DMS114 treated with DMSO at 0.1 percent for 48 hours (cell line): Measurements from ENCODE around the gene TWIST2.

Source experiments
- DNase-seq: peaks from one replicate; lab custom pipeline; 2025; ENCODE audit not compliant: unreplicated experiment; lab: John Stamatoyannopoulos, UW

Gene TWIST2

DNA sequence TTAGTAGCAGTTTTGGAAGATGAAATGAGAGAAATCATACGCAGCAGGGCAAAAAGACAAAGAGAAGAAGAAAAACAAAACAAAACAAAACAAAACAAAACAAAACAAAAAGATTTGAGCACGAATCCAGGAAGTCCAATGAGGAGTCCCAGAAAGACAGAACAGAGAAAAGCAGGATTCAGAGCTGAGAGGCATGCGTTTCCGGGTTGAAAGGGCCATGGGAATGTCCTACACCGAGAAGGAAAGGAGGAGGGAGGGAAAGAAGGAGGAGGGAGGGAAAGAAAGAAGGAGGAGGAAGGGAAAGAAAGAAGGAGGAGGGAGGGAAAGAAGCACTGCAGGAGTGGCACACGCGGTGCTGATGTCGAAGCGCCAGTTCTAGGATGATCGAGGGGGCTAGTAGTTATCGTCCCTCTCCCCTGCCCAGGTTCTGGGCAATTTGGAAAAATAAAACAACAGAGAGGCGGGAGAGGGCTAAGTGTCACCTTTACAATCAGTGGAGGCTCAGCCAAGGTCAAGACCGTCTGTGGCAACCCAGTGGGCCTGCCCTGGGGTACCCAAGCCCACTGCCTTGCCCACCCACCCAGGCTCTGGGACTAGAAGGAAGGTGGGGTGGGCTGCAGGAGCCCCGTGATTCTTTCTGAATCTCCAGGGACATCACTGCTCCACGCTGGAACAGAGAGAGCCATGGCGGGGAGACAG is 68.4 kb downstream of the TWIST2 start:
- DNase-seq, result no peak

DNA sequence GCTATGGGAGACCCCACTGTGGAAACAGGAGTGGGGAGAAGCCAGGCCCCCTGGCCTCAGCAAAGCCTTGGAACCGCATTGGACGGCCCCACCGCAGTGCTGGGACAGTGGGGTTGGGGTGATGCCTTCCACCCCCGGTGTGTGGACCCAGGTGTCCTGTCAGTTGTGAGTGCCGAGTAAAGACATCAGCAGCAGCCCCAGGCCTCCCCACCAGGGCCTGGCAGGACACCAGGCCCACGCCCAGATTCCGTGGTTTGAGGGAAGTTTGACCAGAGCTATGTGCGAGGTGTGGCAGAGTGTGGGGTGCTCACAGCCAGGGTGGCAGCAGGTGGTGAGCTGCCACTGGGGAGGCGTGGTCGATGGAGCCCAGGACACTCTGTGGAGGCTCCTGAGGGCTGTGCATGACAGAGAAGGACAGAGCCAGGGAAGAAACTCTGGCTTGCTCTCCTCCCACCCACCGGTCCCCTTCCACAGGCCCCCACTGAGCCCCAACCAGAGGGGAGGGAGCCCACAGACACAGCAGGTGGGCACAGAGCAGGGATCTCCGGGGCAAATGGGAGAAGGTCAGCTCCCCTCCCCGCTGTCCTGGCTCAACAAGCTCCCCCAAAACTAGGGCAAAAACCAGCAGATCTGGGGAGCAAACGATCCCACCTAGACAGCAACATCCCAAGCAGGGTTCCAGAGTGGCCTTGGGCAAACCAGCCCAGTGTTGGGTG is 69.1 kb downstream of the TWIST2 start:
- DNase-seq, result no peak

DNA sequence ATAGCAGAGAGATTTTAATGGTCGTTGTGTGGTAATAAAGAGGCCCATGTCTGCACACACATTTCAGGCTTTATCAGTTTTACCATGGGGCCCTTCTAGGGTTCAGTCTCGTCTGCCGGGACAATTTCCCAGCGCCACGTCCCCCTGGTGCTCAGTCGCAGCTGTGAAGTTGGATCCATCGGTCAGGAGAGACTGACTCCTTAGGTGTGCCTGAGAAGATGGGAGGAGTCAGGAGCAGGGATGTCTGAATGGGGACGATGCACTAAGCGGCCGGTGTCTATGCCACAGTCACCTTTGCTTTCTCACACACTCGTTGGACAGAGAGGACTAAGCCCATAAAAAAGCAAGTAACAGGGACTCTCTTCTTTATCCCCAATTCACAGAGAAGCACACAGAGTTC is 71.4 kb downstream of the TWIST2 start:
- DNase-seq, result no peak

DNA sequence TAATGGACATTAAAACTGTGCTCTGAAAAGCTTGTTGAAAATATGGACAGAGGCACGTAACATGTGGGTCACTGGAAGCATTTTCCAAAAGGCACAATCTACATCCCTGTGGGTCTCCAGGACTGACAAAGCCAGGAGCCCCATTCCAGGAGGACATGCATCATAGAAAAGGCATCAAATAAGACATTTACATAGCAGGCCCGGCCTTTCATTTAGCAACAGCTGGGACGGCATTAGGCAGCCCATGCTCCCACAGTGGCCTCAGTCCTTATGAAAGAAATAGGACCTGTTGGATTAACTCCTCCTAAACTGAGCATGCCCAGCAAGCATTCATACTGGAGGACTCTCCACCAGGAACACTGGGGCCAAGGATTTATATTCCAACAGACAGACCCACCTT is 72.2 kb downstream of the TWIST2 start:
- DNase-seq, result no peak

DNA sequence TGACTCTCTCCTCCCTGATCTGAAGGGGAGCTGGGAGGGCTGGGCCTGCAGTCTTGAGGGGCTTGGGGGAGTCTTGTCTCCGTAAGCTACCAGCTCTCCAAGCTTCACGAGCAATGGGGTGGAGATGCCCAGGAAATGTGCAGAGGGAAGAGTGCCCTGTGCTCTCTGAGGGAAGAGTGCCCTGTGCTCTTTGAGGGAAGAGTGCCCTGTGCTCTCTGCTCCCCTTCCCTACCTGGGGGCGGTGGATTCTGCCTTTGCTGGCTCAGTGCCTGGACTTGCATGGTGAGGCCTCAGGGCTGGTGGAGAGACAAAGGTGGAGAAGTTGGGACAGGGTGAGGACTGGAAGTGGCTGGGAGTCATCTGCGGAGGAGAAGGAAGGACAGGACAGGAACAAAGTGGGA is 72.7 kb downstream of the TWIST2 start:
- no peak for DNase-seq

DNA sequence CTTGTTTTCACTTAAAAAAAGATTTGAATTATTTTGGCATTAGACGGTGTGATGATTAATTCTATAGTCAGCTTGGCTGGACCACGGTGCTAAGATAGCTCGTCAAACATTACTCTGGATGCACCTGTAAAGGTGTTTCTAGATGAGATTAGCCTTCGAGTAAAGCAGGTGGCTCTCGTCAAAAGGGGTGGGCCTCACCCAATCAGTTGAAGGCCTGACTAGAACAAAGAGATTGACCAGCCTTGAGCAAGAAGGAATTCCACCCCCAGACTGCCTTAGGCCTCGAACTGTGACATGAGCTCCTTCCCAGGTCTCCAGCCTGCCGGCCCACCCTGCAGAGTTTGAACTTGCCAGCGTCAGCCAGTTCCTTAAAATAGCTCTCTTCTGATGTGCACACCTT is 73.4 kb downstream of the TWIST2 start:
- DNase-seq, result no peak

DNA sequence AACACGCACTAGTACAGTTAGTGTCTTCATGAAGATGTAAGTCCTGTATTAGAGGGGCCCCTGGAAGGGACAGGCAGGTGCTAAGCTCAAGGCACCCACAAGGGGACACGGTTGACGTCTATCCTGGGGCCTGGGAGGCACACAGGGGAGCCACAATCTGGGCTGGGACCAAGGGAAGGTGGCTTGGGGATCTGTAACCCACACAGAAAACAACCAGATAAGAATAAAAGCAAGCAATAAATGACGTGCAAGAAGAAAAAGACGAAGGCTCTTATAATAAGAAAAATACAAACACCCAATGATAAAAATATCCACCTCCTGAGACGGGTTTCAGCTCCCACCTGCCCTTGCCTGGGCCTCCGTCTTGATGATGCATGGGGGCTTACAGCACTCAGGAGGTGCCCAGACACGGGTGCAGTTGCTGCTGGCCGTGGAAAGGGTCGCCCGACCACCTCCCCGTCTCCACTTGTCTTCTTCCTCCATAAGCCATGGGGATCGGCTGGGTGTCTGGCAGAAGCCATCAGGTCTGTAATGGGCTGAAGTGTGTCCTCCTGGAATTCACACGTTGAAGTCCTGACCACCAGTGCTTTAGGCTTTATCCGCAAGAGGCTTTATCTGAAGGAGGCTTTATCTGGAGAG is 73.9 kb downstream of the TWIST2 start:
- no peak for DNase-seq

DNA sequence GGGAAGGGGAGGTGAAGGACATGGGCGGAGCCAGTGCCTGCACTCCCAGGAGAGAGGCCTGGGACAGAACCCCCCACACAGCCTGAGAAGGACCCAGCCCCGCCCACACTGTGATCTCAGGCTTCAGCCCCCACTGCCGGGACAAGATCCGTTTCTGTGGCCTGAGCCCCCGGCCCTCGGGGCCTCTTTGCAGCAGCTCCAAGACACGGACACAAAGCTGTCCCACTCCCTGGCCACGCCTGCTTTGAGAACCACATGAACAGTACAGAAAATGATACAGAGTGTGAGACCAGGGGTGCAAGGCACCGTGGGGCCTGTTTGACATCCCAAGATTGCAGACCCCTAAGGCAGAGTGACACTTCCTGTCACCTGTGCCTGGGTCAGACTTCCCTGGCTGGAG is 74.5 kb downstream of the TWIST2 start:
- DNase-seq, result no peak

DNA sequence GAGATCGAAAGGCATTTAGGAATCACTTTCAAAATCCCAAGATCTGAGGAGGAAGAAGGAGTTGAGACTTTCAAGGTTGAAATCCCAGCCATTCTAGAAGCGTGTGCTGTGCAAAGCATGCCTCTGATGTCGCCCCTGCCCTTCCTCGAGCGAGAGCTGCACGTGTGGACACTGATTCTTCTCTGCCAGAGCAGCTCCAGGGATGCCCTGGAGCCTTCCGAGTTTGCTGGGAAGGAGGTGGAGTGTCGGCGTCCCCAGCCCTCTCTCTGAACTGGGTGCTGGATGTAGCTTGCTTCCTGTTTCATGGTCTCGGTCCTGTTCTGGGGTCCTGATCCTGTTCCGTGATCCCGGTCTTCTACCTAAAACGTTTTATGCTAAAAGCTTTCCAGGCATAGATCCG is 76.1 kb downstream of the TWIST2 start:
- no peak for DNase-seq

DNA sequence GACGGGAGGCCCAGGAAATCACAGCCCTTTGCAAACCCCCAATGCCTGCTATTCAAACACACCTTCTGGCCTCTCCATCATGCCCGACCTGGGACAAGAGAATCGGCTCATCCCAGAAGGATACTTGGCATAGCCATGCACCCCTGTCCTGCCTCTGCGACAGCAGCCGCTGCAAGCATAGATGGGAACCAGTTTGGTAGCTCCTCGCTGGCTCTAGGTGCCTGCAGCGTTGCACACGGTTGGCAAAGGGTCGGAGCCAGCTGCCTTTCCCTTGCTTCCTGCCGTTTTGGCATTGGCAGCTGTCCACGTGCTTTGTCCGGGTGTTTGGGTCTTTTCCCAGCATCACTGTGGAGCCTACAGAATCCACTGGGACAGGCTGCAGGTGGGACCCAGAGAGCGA is 76.9 kb downstream of the TWIST2 start:
- DNase-seq, result no peak

DNA sequence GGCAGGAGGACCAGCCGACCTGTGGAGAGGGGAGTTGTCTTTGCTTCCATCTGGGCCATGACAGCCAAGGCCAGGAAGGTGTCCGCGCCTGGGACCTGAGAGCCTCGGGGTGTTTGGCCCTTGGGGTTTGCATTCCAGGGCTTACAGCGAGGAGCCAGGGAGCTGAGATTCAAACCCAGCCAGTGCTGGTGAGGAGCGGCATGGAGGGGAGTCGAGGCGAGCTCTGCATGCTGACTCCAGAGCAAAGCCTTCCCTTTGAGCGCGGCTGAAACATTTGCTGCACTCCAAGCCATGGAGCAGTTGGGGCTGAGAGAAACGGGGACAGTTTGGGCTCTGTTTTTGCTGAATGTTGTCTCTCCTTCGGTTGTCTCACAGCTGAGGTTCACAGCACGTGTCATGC is 77.4 kb downstream of the TWIST2 start:
- no peak for DNase-seq

DNA sequence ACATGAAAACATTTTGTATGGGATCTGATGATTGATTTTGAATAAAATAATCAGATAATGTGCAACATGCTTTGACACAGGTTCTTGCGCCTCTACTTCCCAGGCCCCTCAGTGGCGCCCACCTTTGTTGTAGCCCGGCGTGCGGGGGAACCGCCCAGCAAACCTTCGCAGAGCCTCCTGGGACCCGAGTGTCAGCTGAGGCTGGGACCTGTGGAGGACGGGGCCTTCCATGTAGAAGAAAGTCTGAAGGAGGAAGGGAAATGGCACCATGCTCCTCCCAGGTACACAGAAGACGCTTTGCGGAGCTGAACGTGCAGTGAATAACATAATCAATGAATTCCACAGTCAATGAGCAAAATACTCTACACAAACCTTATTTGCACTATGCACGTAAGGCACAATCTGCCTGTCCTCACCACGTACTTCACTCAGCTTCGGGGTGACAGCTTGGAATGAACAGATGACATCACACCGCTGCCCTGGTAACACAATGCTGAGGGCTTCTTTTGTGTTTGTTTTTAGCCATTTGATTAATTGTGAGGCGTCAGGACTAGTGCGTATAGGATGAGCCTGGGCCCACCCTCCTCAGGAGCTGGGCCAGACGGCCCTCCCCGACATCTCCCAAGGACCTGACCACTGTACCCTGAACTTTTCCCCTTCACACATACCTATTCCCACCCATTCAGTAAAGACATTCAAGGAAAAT is 78.1 kb downstream of the TWIST2 start:
- DNase-seq, result no peak

DNA sequence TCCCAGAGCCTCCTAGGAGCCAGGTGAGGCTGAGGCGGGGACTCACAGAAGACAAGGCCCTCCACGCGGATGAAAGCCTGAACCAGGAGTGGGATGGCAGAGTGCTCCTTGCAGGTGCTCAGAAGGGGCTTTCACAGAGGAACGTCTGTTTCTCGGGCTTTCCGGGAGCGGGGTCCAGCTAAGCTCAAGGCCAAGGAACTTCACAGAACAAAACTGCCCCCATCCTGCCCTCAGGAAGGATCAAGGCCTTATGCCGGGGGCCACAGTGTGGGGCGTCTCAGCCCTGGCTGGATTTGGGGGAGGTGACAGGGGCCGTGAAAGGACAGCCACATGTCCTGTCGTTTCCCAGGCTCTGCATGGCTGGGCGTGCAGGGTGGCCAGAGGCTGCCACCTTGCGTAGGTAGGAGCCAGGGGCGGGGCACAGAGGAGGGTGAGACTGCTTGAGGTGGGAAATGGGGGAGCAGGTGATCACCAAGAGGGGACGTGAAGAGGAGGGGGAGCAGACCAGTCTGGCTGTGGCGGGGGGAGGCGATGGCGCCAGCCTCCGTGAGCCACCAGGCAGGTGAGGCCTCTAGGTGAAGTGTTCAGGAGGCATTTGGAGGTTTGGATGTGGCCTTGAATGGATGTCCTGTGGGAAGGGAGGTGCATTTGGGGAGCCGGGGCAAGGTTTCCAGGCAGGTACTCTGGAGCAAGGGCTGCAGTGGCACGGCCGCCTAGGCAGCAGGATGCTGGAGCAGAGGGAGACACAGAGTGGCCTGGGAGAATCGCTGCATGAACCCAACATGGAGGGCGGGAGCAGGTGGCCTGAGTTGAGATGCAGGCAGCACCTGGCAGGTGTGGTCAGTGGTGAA is 79.1 kb downstream of the TWIST2 start:
- DNase-seq, result no peak

DNA sequence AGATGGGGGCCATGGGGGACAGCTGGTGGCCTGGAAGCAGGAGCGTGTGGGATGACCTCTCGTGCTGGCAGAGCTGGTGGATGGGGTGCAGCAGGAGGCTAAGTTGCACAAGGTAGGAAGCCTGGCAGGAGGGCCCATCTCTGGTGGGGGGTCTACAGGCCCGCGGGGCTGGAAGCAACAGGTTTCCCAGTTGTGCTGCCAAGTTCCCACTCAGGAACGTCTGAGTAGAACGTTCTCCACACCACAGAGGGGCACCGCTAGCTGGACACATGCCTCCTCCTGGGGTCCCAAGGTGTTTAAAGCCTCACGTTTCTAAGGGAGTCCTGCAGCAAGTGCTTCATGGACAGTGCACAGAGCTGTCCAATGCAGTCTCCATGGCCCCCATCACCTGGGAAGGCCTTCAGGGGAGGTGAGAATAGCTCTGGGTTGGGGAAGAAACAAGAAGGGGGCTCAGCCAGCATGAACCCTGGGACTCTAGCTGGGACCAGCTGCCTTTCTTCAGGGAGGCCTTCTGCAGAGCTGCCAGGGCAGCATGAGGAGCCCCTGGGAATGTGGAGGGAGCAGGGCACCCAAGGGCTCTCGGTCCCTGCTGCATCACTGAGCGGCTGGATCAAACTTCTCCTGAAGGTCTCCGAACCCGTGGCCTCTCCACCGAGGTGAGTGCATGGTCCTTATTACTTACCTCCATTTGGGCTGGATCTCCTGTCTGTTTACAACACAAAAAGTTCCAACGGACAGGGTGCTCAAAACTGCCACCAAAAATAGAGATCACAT is 80.0 kb downstream of the TWIST2 start:
- DNase-seq, result no peak

DNA sequence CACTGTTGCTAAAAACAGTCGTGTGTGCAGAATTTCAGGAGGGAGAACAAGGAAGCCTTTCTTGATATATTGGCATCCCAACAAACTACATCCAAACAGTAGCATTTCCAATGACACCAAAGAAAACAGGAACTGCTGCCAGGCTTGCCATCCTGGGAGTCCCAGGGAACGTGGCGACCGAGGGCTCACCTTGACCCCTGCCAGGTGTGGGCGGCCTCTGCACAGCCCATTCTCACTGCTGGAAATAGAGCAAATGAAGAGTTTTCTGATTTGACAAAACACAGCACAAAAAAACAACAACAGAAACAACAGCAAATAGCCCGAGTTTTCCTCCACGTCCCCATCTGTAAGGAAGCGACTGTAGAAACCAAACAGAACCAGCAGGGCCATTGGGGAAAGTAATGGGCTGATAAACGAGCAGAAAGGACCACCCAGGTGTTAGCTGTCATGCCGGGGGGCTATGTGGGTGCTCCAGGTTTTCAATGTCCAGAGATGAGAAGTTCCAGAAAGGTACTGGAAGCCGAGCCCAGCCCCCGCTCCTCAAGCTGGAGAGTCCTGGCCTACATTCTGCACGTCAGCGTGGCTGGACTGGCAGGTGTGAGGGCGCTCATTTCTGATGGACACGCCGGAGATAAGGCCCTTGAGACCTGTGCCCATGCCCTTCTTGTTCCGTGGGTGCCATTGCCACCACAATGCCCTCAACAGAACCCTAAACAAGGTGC is 80.8 kb downstream of the TWIST2 start:
- no peak for DNase-seq

DNA sequence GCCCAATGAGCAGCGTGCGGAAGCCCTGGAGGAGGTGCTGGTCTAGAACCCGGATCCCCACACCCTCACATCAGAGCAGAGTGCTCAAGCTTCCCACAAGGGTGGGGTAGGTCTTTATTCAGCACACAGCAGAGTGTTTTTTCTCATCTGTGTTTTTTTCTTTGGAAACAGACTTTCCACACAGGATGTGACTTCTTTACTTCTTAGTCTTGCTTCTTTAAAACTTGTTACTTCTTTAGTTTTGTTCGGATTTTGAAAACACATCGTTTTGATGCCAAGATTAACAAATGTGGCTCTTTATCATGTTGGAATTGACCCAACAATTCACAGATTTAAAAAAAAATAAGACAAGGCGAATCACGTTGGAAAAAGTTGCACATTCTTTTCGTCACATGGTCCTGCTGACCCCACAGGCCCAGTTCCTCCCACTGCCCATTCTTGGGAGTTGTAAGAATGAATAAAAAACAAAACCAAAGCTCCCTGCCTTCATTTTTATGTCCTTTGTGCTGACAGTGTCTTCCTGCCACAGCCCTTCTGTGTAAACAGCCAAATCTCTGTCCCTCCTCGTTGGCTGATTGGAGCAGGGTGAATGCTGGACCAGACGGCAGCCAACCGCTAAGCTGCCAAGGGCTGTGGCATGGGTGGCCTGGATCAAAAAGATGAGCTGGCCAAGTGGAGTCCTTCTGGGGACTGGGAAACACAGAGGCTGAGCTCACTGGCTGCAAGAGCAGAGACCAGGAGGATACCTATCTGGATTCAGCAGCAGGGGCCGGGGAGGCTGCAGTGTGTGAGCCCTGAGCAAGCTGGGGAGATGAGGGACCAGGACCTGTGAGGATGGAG is 81.6 kb downstream of the TWIST2 start:
- no peak for DNase-seq

DNA sequence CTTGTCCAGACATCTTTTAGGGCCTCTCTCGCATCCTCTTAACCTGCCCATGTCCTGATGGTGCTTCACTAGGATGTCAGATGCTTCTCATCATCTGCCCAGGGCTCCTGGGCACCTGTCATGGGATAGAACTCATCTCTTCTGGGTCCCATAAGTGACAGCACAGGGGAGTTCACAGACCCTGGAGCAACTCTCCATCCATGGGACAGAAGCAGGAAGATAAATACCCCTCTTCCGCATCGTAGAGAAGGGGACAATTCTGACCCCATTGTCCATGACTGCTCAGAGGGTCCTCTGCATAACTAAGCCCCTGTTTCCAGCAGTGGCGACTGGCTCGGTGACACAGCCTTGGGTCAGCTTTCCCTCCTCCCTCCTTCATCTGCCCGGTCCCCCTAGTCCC is 82.3 kb downstream of the TWIST2 start:
- DNase-seq, result no peak

DNA sequence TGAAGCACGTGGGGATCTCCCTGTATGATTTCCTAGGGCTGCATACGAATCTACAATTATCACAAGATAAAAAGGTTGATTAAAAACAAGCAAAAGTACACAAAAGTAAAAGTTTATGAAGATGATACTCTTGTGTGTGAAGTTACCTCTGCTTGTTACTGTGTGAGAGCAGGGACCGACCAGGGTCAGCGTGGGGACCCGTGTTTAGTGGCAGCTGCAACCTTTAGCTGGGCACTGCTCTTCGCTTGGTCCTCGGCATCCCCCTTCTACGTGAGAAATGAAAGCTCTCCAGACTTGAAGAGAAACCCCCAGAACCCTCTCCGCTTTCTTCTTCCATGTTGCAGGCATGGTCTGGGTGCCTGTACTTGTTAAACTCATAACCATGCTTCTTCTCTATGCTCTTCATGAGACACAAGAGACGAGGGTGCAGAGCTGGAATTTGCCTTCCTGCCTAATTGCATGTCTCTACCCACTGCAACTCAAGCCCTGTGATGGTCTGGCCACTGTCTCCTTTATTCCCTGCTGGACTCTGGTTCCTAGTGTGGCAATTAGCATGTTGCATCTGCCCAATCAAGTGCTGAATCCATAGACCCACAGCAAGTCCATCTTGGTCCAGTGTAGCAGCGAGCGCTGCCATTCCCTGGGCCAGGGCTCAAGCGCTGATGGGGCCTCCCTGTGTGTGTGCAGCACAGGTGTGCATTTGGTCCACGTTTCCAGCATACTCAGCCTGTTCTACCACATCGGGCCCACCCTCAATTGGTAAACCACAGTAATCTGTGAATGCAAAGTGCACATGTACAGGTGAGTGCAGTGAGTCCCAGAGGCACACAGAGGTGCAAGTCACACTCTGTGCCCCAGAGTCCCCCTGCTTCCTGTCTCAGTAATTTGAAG is 88.5 kb downstream of the TWIST2 start:
- no peak for DNase-seq
